BE2C (cell line): ENCODE measurements around the gene MAPKAPK3.

Experiments
- DNase-seq: peaks from one replicate; pipeline ENCODE4 v3.0.0-alpha.2; 2020
- H3K27me3 ChIP-seq: fragments of 250-450 bp; sonication (Bioruptor Pico); 2 replicates; pipeline ENCODE4 v1.5.1; 2020; ENCODE audit warnings: mild to moderate bottlenecking
- H3K36me3 ChIP-seq: fragments of 250-450 bp; sonication (Bioruptor Pico); 2 replicates; pipeline ENCODE4 v1.5.1; 2020; ENCODE audit warnings: mild to moderate bottlenecking
- H3K4me1 ChIP-seq: fragments of 250-450 bp; sonication (Bioruptor Pico); 2 replicates; pipeline ENCODE4 v1.5.1; 2020
- H3K4me3 ChIP-seq: 2 replicates; pipeline ENCODE4 v1.5.1; 2011; ENCODE audit warnings: low read depth, low read length
- H3K9me3 ChIP-seq: fragments of 250-450 bp; sonication (Bioruptor Pico); 2 replicates; pipeline ENCODE4 v1.5.1; 2020
- CTCF ChIP-seq: IDR thresholded peaks from 2 replicates; pipeline ENCODE4 v1.5.1; 2012; ENCODE audit warnings: mild to moderate bottlenecking, low read depth, low read length

The MAPKAPK3 gene

GRCh38 chr3:50627407-50628051 lies 10.6 kb downstream of the MAPKAPK3 start:
- no peaks in the 10 kb centered on the region for H3K9me3 ChIP-seq
- DNase-seq, result peak; percentile 61
- H3K4me1 ChIP-seq, result peaks cover 18% of the 10 kb centered on the region
- TF ChIP-seq CTCF, result peak; percentile 61
- no peaks in the 10 kb centered on the region for H3K27me3 ChIP-seq
- H3K36me3 ChIP-seq, result no peaks in the 10 kb centered on the region
- no peak overlapping the region for H3K4me3 ChIP-seq

GRCh38 chr3:50628601-50629000 lies 11.7 kb downstream of the MAPKAPK3 start:
- no peak for TF ChIP-seq CTCF
- peaks cover 22% of the 10 kb centered on the region for H3K4me1 ChIP-seq

GRCh38 chr3:50630394-50630793 lies 13.4 kb downstream of the MAPKAPK3 start:
- no peaks in the 10 kb centered on the region for H3K27me3 ChIP-seq
- H3K9me3 ChIP-seq, result no peaks in the 10 kb centered on the region
- no peak for DNase-seq
- TF ChIP-seq CTCF, result no peak
- H3K36me3 ChIP-seq, result no peaks in the 10 kb centered on the region
- H3K4me3 ChIP-seq, result no peak overlapping the region
- H3K4me1 ChIP-seq, result peaks cover 22% of the 10 kb centered on the region

More at GRCh38 chr3:50628601-50629000, 11.7 kb downstream of the MAPKAPK3 start:
- Histone ChIP-seq H3K27me3 (no peaks in the 10 kb centered on the region), H3K36me3 (no peaks in the 10 kb centered on the region), H3K4me3 (no peak overlapping the region), H3K9me3 (no peaks in the 10 kb centered on the region)
- DNase-seq, result no peak

GRCh38 chr3:50630877-50631276 lies 13.9 kb downstream of the MAPKAPK3 start:
- no peaks in the 10 kb centered on the region for H3K27me3 ChIP-seq
- peaks cover 22% of the 10 kb centered on the region for H3K4me1 ChIP-seq
- no peak overlapping the region for H3K4me3 ChIP-seq
- TF ChIP-seq CTCF, result no peak
- no peaks in the 10 kb centered on the region for H3K36me3 ChIP-seq
- H3K9me3 ChIP-seq, result no peaks in the 10 kb centered on the region
- DNase-seq, result peak; percentile 33

- peak; percentile 50 for DNase-seq
- H3K9me3 ChIP-seq, result no peaks in the 10 kb centered on the region
- peaks cover 22% of the 10 kb centered on the region for H3K4me1 ChIP-seq
- TF ChIP-seq CTCF, result no peak
- H3K4me3 ChIP-seq, result no peak overlapping the region
- no peaks in the 10 kb centered on the region for H3K27me3 ChIP-seq
- no peaks in the 10 kb centered on the region for H3K36me3 ChIP-seq
These were observed 15.5 kb downstream of the MAPKAPK3 start for GRCh38 chr3:50632450-50632849.

- H3K27me3 ChIP-seq, result no peaks in the 10 kb centered on the region
- TF ChIP-seq CTCF, result no peak
- no peak for DNase-seq
- H3K36me3 ChIP-seq, result no peaks in the 10 kb centered on the region
- no peak overlapping the region for H3K4me3 ChIP-seq
- H3K9me3 ChIP-seq, result no peaks in the 10 kb centered on the region
- H3K4me1 ChIP-seq, result peaks cover 22% of the 10 kb centered on the region
These were observed 16.4 kb downstream of the MAPKAPK3 start for GRCh38 chr3:50633230-50633790.
